K562 treated with DMSO at 1 percent for 48 hours (cell line): ENCODE measurements around the gene ZNF534. TPM values are rescaled to one million over a fixed set of nuclear protein-coding genes. Genes with fewer than 3 reads are reported as not detected.

Experiments
- total RNA-seq: library from RNA; unstranded; fragments of 300-600 nt; gene quantifications from 2 replicates; pipeline ENCODE4 v1.2.3, GENCODE V29; 2022; ENCODE audit warnings: low replicate concordance; ENCODE audit errors: extremely low read depth

ZNF534 gene
- total RNA-seq: not detected in 2 replicates

GRCh38 chr19:52428937-52429336 is at the start of gene ZNF534:
Gene ZNF534, plus strand, starts transcription at chr19:52429148. Its CDS starts 2,327 bp downstream, at chr19:52431475.

GRCh38 chr19:52397310-52398080 is 31.5 kb upstream of the ZNF534 start, which contains the start of gene ZNF528:
Gene ZNF528, plus strand, starts transcription at chr19:52397849. Its CDS starts 4,165 bp downstream, at chr19:52402014.

GRCh38 chr19:52453324-52454094 is 24.6 kb downstream of the ZNF534 start, which contains the start of gene ZNF578:
Gene ZNF578, plus strand, starts transcription at chr19:52453553. Its CDS starts 48,293 bp downstream, at chr19:52501846.

Other genes starting within 250 kb of the ZNF534 start
- gene PPP2R1A, start 239.1 kb upstream of the ZNF534 start, total RNA-seq: not detected in 2 replicates
- not detected in 2 replicates for gene ZNF766, start 159.6 kb upstream of the ZNF534 start, total RNA-seq
- not detected in 2 replicates for gene ZNF480, start 132.0 kb upstream of the ZNF534 start, total RNA-seq
- not detected in 2 replicates for gene ZNF610, start 92.9 kb upstream of the ZNF534 start, total RNA-seq
- not detected in 2 replicates for gene ZNF880, start 59.2 kb upstream of the ZNF534 start, total RNA-seq
- gene ZNF528, start 31.3 kb upstream of the ZNF534 start, total RNA-seq: not detected in 2 replicates
- gene ZNF578, start 24.4 kb downstream of the ZNF534 start, total RNA-seq: not detected in 2 replicates
- gene ZNF808, start 98.5 kb downstream of the ZNF534 start, total RNA-seq: not detected in 2 replicates
- gene ZNF701, start 141.1 kb downstream of the ZNF534 start, total RNA-seq: not detected in 2 replicates
- gene ZNF83, start 209.2 kb downstream of the ZNF534 start, total RNA-seq: not detected in 2 replicates